ENCODE data around the gene B4GALT1.
A peak's percentile ranks its signal among the peaks of the same experiment; 100 is the strongest.

The B4GALT1 gene

GRCh38 chr9:33167084-33167971, at the start of gene B4GALT1:
B4GALT1 (minus strand) TSS chr9:33167336; CDS start chr9:33167169, 167 bp downstream.
- DNase-seq, result peak; percentile 96 to 98

- no peak for DNase-seq
These were observed 44.7 kb upstream of the B4GALT1 start for GRCh38 chr9:33211695-33212393.

- DNase-seq, result no peak
These were observed 43.0 kb upstream of the B4GALT1 start for GRCh38 chr9:33210006-33210715.

- no peak for DNase-seq
These were observed 42.3 kb upstream of the B4GALT1 start for GRCh38 chr9:33209394-33209793.

GRCh38 chr9:33202552-33203201, 35.5 kb upstream of the B4GALT1 start:
- DNase-seq, result peak; percentile 35 to 66

GRCh38 chr9:33202018-33202417, 34.9 kb upstream of the B4GALT1 start:
- no peak for DNase-seq

GRCh38 chr9:33198165-33198564, 31.0 kb upstream of the B4GALT1 start:
- no peak for DNase-seq

GRCh38 chr9:33197279-33198152, 30.4 kb upstream of the B4GALT1 start:
- no peak for DNase-seq

GRCh38 chr9:33196736-33197135, 29.6 kb upstream of the B4GALT1 start:
- no peak for DNase-seq

GRCh38 chr9:33193818-33194217, 26.7 kb upstream of the B4GALT1 start:
- DNase-seq, result no peak

- DNase-seq, result no peak
These were observed 25.5 kb upstream of the B4GALT1 start for GRCh38 chr9:33192493-33193255.

- DNase-seq, result no peak
These were observed 23.0 kb upstream of the B4GALT1 start for GRCh38 chr9:33190021-33190705.

GRCh38 chr9:33189331-33189791, 22.2 kb upstream of the B4GALT1 start:
- DNase-seq, result no peak

GRCh38 chr9:33188711-33189110, 21.6 kb upstream of the B4GALT1 start:
- no peak for DNase-seq

GRCh38 chr9:33187519-33188218, 20.5 kb upstream of the B4GALT1 start:
- no peak for DNase-seq

GRCh38 chr9:33186457-33187168, 19.5 kb upstream of the B4GALT1 start:
- no peak for DNase-seq

GRCh38 chr9:33185858-33186257, 18.7 kb upstream of the B4GALT1 start:
- DNase-seq, result no peak

- no peak for DNase-seq
These were observed 18.3 kb upstream of the B4GALT1 start for GRCh38 chr9:33185406-33185805.

- DNase-seq, result no peak
These were observed 17.8 kb upstream of the B4GALT1 start for GRCh38 chr9:33184963-33185362.
